ENCODE data around the gene PLEKHG4.

PLEKHG4 gene

GRCh38 chr16:67278773-67279295 is 498 bp upstream of the PLEKHG4 start:
- Histone ChIP-seq H3K9ac (peak overlapping the region; percentile 63 to 83 (median 77)), H3K4me3 (peak overlapping the region; percentile 52 to 71 (median 62)), H3K9me3 (replicated peaks in 1 of 11) (no peaks in the 10 kb centered on the region), H3K36me3 (peaks cover 0 to 20% (median 4%) of the 10 kb centered on the region in 11 experiments; a peak in 7 of 22 replicates), H3K4me2 (peak overlapping the region; percentile 86 to 99 (median 97)), H3K4me1 (peaks cover 23 to 37% (median 30%) of the 10 kb centered on the region in 10 experiments), H3K27ac (peak overlapping the region; percentile 19 to 77 (median 72); a peak in 21 of 22 replicates), H3K27me3 (peaks cover 0 to 5% (median 0%) of the 10 kb centered on the region in 11 experiments; a peak in 1 of 22 replicates), H4K20me1 (peaks cover 0 to 10% (median 0%) of the 10 kb centered on the region in 11 experiments; a peak in 1 of 22 replicates)
- TF ChIP-seq Cebpa-rat (IDR thresholded peaks at IDR 0.05) = no peak

GRCh38 chr16:67280090-67281015 is 1.0 kb downstream of the PLEKHG4 start:
- peaks cover 0 to 10% (median 0%) of the 10 kb centered on the region in 11 experiments; a peak in 2 of 22 replicates for H4K20me1 ChIP-seq
- no peak overlapping the region for H3K4me3 ChIP-seq
- H3K36me3 ChIP-seq = peaks cover 0 to 20% (median 4%) of the 10 kb centered on the region in 11 experiments; a peak in 7 of 22 replicates
- peak overlapping the region in 3 of 11 experiments; percentile 86 to 97 (median 97); a peak in 4 of 22 replicates for H3K4me2 ChIP-seq
- no peak for TF ChIP-seq Cebpa-rat (IDR thresholded peaks at IDR 0.05)
- peaks cover 0 to 5% (median 0%) of the 10 kb centered on the region in 11 experiments; a peak in 1 of 22 replicates for H3K27me3 ChIP-seq
- no peaks in the 10 kb centered on the region for H3K9me3 ChIP-seq (replicated peaks in 1 of 11)
- H3K9ac ChIP-seq = no peak overlapping the region
- no peak overlapping the region for H3K27ac ChIP-seq
- H3K4me1 ChIP-seq = peaks cover 32 to 50% (median 43%) of the 10 kb centered on the region in 10 experiments

GRCh38 chr16:67281536-67282446 is 2.5 kb downstream of the PLEKHG4 start:
- no peak overlapping the region for H3K27ac ChIP-seq
- peaks cover 26 to 54% (median 43%) of the 10 kb centered on the region in 10 experiments for H3K4me1 ChIP-seq
- H3K9ac ChIP-seq = no peak overlapping the region
- H3K27me3 ChIP-seq = peaks cover 0 to 5% (median 0%) of the 10 kb centered on the region in 11 experiments; a peak in 1 of 22 replicates
- H4K20me1 ChIP-seq = peaks cover 0 to 10% (median 0%) of the 10 kb centered on the region in 11 experiments; a peak in 2 of 22 replicates
- no peaks in the 10 kb centered on the region for H3K9me3 ChIP-seq (replicated peaks in 1 of 11)
- H3K4me3 ChIP-seq = no peak overlapping the region
- H3K36me3 ChIP-seq = peaks cover 0 to 8% (median 0%) of the 10 kb centered on the region in 11 experiments; a peak in 6 of 22 replicates
- H3K4me2 ChIP-seq = no peak overlapping the region
- no peak for TF ChIP-seq Cebpa-rat (IDR thresholded peaks at IDR 0.05)

GRCh38 chr16:67282447-67282805 is 3.1 kb downstream of the PLEKHG4 start:
- Histone ChIP-seq H3K4me3 (no peak overlapping the region), H3K9me3 (replicated peaks in 1 of 11) (no peaks in the 10 kb centered on the region), H3K4me2 (no peak overlapping the region), H3K36me3 (peaks cover 0 to 2% (median 0%) of the 10 kb centered on the region in 11 experiments; a peak in 3 of 22 replicates), H3K27ac (no peak overlapping the region), H4K20me1 (peaks cover 0 to 8% (median 0%) of the 10 kb centered on the region in 11 experiments; a peak in 3 of 22 replicates), H3K4me1 (peaks cover 20 to 54% (median 39%) of the 10 kb centered on the region in 10 experiments), H3K27me3 (peaks cover 0 to 5% (median 0%) of the 10 kb centered on the region in 11 experiments; a peak in 1 of 22 replicates), H3K9ac (no peak overlapping the region)
- TF ChIP-seq Cebpa-rat (IDR thresholded peaks at IDR 0.05) = no peak

GRCh38 chr16:67283039-67283825 is 3.9 kb downstream of the PLEKHG4 start:
- Histone ChIP-seq H3K27ac (no peak overlapping the region), H3K9ac (peak overlapping the region in 2 of 11 experiments; percentile 13 to 48; a peak in 2 of 22 replicates), H3K4me3 (no peak overlapping the region), H3K4me2 (peak overlapping the region in 9 of 11 experiments; percentile 33 to 81 (median 68); a peak in 17 of 22 replicates), H3K4me1 (peaks cover 12 to 46% (median 31%) of the 10 kb centered on the region in 10 experiments), H3K27me3 (peaks cover 0 to 5% (median 0%) of the 10 kb centered on the region in 11 experiments; a peak in 1 of 22 replicates), H4K20me1 (peaks cover 0 to 8% (median 0%) of the 10 kb centered on the region in 11 experiments; a peak in 2 of 22 replicates), H3K36me3 (no peaks in the 10 kb centered on the region), H3K9me3 (replicated peaks in 1 of 11) (no peaks in the 10 kb centered on the region)
- no peak for TF ChIP-seq Cebpa-rat (IDR thresholded peaks at IDR 0.05)

- TF ChIP-seq Cebpa-rat (IDR thresholded peaks at IDR 0.05) = no peak
- peak overlapping the region; percentile 7 to 81 (median 65); a peak in 20 of 22 replicates for H3K4me2 ChIP-seq
Measured at GRCh38 chr16:67283826-67284555, 4.7 kb downstream of the PLEKHG4 start.

More at GRCh38 chr16:67283826-67284555, 4.7 kb downstream of the PLEKHG4 start:
- H3K4me1 ChIP-seq = peaks cover 4 to 39% (median 24%) of the 10 kb centered on the region in 10 experiments; a peak in 18 of 20 replicates
- H3K9me3 ChIP-seq (replicated peaks in 1 of 11) = no peaks in the 10 kb centered on the region
- H3K27me3 ChIP-seq = peaks cover 0 to 5% (median 0%) of the 10 kb centered on the region in 11 experiments; a peak in 1 of 22 replicates
- H3K36me3 ChIP-seq = no peaks in the 10 kb centered on the region
- peak overlapping the region in 7 of 11 experiments; percentile 14 to 51 (median 40); a peak in 8 of 22 replicates for H3K9ac ChIP-seq
- H4K20me1 ChIP-seq = peaks cover 0 to 8% (median 0%) of the 10 kb centered on the region in 11 experiments; a peak in 2 of 22 replicates
- no peak overlapping the region for H3K4me3 ChIP-seq
- no peak overlapping the region for H3K27ac ChIP-seq
